Fibroblast of skin of left biceps (primary cell): ENCODE results near the gene PHLDA1.

Experiments used
- DNase-seq, 2 experiments: peaks; one replicate each; pipeline ENCODE4 v3.0.0-alpha.2; 2013; ENCODE audit warnings: low read depth in 2 of 2

PHLDA1 gene

DNA sequence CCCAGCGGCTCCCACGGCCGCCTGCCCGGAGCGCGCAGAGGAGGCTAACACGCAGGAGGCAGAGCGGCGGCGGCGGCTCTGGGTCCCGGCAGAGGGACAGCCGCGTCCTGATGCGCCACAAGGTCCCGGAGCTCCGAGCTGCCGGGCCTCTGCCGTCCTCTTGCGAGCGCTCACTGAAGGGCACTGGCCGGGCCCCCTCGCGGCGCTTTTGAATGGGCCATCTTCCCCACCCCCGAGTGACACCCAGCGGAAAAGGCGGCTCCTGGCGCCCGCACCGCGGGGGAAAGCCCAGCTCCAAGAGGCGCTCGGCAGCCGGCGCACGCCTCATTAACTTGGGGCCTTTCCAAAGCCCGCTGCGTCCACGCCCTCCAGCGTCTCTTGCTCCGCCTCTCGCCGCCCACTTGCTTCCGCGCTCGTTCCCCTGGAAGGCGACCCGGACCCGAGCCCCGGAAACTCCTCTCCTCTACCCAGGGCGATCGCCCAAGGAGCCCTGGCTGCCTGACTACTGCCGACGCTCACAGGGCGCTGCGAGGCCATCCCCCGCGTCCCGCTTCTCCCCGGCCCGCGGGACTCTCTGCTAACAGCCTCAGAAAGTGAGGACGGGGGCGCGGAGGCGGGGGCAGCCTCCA lies at the start of gene PHLDA1:
PHLDA1 (minus strand) TSS at position 363 of the 629 bp plus-strand sequence.
- peak; percentile 90 to 91 for DNase-seq

GRCh38 chr12:76080729-76081415 lies 49.3 kb upstream of the PHLDA1 start:
- no peak for DNase-seq

DNA sequence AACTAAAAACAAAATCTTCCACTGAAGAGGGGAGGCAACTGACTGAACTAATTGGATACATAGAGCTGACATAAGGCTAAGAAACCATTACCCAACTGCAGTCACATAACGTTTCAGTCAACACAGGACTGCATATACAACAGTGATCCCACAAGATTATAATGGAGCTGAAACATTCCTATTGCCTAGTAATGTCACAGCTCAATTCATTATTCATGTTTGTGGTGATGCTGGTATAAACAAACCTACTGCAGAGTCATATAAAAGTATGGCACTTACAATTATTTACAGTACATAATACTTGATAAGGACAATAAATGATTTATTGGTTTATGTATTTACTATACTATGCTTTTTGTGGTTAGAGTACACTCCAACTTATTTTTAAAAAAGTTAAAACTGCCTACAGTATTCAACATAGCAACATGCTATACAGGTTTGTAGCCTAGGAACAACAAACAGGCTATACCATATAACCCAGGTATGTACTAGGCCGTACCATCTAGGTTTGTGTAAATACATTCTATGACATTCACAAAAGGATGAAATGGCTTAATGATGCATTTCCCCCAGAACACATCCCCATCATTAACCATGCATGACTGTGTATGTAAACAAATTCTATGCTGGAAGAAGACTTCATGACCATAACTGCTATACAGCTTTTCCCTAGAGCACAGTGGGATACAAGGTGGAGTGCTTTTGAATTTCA lies 48.6 kb upstream of the PHLDA1 start:
- no peak for DNase-seq

- DNase-seq = no peak
Measured at GRCh38 chr12:76078748-76079147, 47.2 kb upstream of the PHLDA1 start.

- DNase-seq = no peak
Measured at GRCh38 chr12:76075448-76075847, 43.9 kb upstream of the PHLDA1 start.

- DNase-seq = no peak
Measured at GRCh38 chr12:76074701-76075336, 43.2 kb upstream of the PHLDA1 start.

- no peak for DNase-seq
Measured at GRCh38 chr12:76073561-76073960, 42.0 kb upstream of the PHLDA1 start.

- DNase-seq = no peak
Measured at GRCh38 chr12:76072568-76072967, 41.0 kb upstream of the PHLDA1 start.

- DNase-seq = no peak
Measured at GRCh38 chr12:76069339-76069738, 37.8 kb upstream of the PHLDA1 start.

- DNase-seq = no peak
Measured at GRCh38 chr12:76065917-76066316, 34.3 kb upstream of the PHLDA1 start.

DNA sequence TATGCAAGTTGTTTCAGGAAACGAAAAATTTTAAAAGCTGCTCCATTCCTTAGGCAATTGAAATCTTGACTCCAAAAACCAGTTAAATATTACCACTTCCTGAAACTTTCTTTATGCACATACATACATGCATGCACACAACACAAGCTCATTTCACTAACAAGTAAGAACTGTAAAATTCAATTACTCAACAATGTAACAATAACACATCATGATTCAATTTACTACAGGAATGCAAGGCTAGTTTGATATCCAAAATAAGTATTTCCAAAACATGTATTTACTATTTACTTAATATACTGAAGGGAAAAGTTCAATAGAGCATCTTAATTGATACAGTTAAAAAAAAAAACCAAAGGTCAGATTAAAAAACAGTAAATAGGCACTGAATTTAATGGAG lies 33.3 kb upstream of the PHLDA1 start:
- no peak for DNase-seq

DNA sequence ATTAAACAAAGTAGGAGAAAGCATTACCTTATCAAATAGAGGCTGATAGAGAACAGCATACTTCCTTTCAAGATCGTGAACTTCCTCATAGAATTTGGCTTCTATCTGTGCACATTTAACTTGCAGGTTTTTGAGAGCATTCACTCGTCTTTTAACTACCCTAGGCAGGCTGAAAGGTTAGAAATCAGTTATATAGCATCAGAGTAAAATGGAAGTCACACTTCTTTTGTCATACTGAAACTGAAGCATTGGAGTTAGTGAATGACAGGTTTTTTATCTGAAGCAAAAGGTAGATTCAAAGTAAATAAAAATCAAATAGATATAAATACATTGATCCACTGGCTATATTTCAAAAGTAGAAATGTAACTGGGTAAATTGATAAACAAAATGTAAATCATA lies 28.5 kb upstream of the PHLDA1 start:
- no peak for DNase-seq

DNA sequence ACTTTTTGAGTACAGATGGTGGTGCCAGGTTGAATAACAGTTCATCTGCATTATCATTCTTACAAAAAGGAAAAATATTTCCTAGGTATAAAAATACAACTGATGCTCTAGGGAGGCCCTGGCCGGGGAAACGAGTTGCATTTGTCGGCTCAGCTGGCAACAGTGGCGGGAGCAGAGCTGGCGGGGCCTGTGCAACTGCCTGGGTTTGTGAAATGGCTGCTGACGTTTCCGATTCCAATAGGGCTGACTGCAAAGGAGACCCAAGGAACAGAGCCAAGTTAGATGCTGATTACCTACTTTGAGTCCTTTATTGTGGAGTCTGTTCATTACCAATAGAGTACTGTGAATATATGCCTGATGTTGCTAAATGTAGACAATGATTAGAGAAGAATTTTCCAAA lies 25.8 kb upstream of the PHLDA1 start:
- no peak for DNase-seq

GRCh38 chr12:76055393-76055792 lies 23.8 kb upstream of the PHLDA1 start:
- DNase-seq = no peak

DNA sequence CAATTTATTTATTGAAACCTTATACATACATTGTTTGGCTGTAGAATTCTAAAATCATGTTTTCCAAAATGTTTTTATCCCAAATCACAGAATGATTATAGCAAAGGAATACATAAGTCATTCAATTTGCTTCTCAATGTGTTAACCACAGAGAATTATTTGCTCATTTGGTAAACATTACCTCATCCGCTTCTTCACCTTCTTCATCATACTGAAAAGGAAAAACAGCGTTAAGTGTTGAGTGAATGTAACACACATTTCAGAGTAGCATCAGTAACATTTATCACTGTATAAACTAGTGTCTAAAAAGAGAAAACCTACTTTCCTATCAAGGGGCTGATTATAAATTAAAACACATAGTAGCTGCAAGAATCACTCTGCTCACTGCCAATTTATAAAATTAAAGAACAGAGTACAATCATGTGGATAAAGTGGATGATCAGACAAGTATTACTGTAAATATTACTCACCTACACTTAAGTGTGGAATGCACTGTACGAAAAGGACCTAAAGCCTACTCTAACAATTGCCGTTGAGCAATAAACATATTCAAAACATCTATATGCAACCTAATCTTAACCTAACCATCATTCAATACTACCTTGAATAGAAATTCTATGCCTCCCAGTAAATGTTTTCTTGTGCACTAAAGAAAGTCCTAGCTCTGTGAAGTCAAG lies 18.1 kb upstream of the PHLDA1 start:
- no peak for DNase-seq

GRCh38 chr12:76047742-76048141 lies 16.2 kb upstream of the PHLDA1 start:
- no peak for DNase-seq

GRCh38 chr12:76047060-76047459 lies 15.5 kb upstream of the PHLDA1 start:
- no peak for DNase-seq

GRCh38 chr12:76043377-76043776 lies 11.8 kb upstream of the PHLDA1 start:
- DNase-seq = no peak

DNA sequence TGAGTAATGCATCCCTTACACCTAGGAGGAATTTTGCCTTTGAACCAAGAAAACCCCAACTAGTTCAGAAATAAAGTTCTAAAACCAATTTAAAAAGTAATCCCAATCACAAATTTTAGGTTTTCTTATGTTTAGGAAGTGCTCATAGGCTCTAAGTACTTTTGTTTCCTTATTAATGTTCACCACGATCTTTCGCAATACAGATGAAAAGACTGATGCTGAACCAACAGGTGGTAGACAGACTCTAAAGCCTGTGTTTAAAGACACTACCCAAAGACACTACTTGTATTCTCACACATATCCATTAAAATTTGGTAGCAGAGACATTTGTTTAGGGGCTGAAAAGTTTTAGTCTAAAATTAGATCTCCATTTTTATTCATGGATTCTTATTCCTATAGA lies 10.6 kb upstream of the PHLDA1 start:
- DNase-seq = no peak

DNA sequence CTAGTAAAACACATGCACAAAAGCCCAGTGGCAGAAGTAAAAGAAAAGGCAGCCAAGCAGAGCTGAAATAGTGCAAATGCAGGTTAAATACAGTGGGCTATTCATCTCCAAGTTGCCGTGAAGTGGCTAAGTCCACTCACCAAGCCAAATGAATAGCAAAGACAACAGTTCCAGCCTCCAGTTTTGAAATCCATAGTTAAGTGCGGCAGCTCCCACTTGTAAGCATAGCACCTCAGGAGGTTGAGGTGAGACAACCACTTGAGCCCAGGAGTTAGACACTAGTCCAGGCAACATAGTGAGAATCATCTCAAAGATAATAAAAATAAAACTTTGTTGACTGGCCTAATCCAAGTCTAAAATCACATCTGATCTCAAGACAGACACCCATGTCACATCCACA lies 9.8 kb upstream of the PHLDA1 start:
- no peak for DNase-seq

DNA sequence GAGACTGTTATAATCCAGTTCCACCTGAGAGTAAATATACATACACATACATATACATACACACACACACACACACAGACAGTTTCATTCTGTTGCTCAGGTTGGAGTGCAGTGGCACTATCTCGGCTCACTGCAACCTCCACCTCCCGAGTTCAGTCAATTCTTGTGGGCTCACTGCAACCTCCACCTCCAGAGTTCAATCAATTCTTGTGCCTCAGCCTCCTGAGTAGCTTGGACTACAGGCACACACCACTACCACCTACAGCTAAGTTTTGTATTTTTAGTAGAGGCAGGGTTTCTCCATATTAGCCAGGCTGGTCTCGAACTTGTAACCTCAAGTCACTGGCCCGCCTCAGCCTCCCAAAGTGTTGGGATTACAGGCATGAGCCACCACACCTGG lies 8.9 kb upstream of the PHLDA1 start:
- DNase-seq = no peak

GRCh38 chr12:76038176-76038575 lies 6.6 kb upstream of the PHLDA1 start:
- DNase-seq = no peak
